ENCODE results near the gene ROMO1.
A peak's percentile ranks its signal among the peaks of the same experiment; 100 is the strongest.
"Not testable (repeated sequence)": the region's sequence is repeated elsewhere in the genome, so short reads cannot be mapped to it uniquely, and the experiment has no call there.

Gene ROMO1

GRCh38 chr20:35735826-35736470 lies 36.7 kb downstream of the ROMO1 start:
- Mint-ChIP-seq H3K27me3 (ENCODE audit: low read depth) (no peaks in the 10 kb centered on the region), H3K4me3 (peak overlapping the region; percentile 61), H3K36me3 (ENCODE audit: low read depth) (peaks cover 80% of the 10 kb centered on the region), H3K27ac (no peak overlapping the region), H3K4me1 (ENCODE audit: low read depth) (peaks cover 46% of the 10 kb centered on the region), H3K9me3 (no peaks in the 10 kb centered on the region)
- DNase-seq (ENCODE audit: low spot score), result no peak

GRCh38 chr20:35737865-35738333 lies 38.7 kb downstream of the ROMO1 start:
- H3K36me3 Mint-ChIP-seq (ENCODE audit: low read depth), result peaks cover 76% of the 10 kb centered on the region
- no peak for DNase-seq (ENCODE audit: low spot score)
- H3K4me3 Mint-ChIP-seq, result peak overlapping the region; percentile 69
- no peaks in the 10 kb centered on the region for H3K9me3 Mint-ChIP-seq
- H3K27me3 Mint-ChIP-seq (ENCODE audit: low read depth), result no peaks in the 10 kb centered on the region
- peaks cover 45% of the 10 kb centered on the region for H3K4me1 Mint-ChIP-seq (ENCODE audit: low read depth)
- peak overlapping the region; percentile 59 for H3K27ac Mint-ChIP-seq

GRCh38 chr20:35738410-35739179 lies 39.4 kb downstream of the ROMO1 start:
- Mint-ChIP-seq H3K4me3 (peak overlapping the region; percentile 69), H3K4me1 (ENCODE audit: low read depth) (peaks cover 50% of the 10 kb centered on the region), H3K36me3 (ENCODE audit: low read depth) (peaks cover 71% of the 10 kb centered on the region), H3K9me3 (no peaks in the 10 kb centered on the region), H3K27me3 (ENCODE audit: low read depth) (no peaks in the 10 kb centered on the region), H3K27ac (peak overlapping the region; percentile 59)
- no peak for DNase-seq (ENCODE audit: low spot score)

- H3K4me1 Mint-ChIP-seq (ENCODE audit: low read depth), result peaks cover 47% of the 10 kb centered on the region
- no peaks in the 10 kb centered on the region for H3K27me3 Mint-ChIP-seq (ENCODE audit: low read depth)
- peak overlapping the region; percentile 97 for H3K4me3 Mint-ChIP-seq
- H3K36me3 Mint-ChIP-seq (ENCODE audit: low read depth), result peaks cover 63% of the 10 kb centered on the region
- H3K9me3 Mint-ChIP-seq, result no peaks in the 10 kb centered on the region
- DNase-seq (ENCODE audit: low spot score), result no peak
- peak overlapping the region; percentile 100 for H3K27ac Mint-ChIP-seq
These were observed 40.3 kb downstream of the ROMO1 start for GRCh38 chr20:35739294-35740163.

GRCh38 chr20:35741892-35742740 lies 42.9 kb downstream of the ROMO1 start, which contains the start of gene RBM39:
Gene RBM39 (minus strand): TSS chr20:35742260. CDS start chr20:35740874, 1,386 bp downstream.
- H3K4me3 Mint-ChIP-seq, result peak within 1 kb of the TSS; percentile 97
- peak; percentile 99 for DNase-seq (ENCODE audit: low spot score)
- peaks cover 35% of the 10 kb centered on the region for H3K4me1 Mint-ChIP-seq (ENCODE audit: low read depth)
- H3K9me3 Mint-ChIP-seq, result no peaks in the 10 kb centered on the region
- no peaks in the 10 kb centered on the region for H3K27me3 Mint-ChIP-seq (ENCODE audit: low read depth)
- H3K27ac Mint-ChIP-seq, result peak within 1 kb of the TSS; percentile 100
- H3K36me3 Mint-ChIP-seq (ENCODE audit: low read depth), result peaks cover 48% of the 10 kb centered on the region

- H3K36me3 Mint-ChIP-seq (ENCODE audit: low read depth), result peaks cover 42% of the 10 kb centered on the region
- peak overlapping the region; percentile 97 for H3K4me3 Mint-ChIP-seq
- H3K9me3 Mint-ChIP-seq, result no peaks in the 10 kb centered on the region
- no peaks in the 10 kb centered on the region for H3K27me3 Mint-ChIP-seq (ENCODE audit: low read depth)
- no peak for DNase-seq (ENCODE audit: low spot score)
- peak overlapping the region; percentile 100 for H3K27ac Mint-ChIP-seq
- H3K4me1 Mint-ChIP-seq (ENCODE audit: low read depth), result peaks cover 35% of the 10 kb centered on the region
These were observed 43.7 kb downstream of the ROMO1 start for GRCh38 chr20:35742741-35743523.

- H3K4me3 Mint-ChIP-seq, result peak overlapping the region; percentile 97
- H3K27me3 Mint-ChIP-seq (ENCODE audit: low read depth), result no peaks in the 10 kb centered on the region
- peaks cover 26% of the 10 kb centered on the region for H3K4me1 Mint-ChIP-seq (ENCODE audit: low read depth)
- peak overlapping the region; percentile 100 for H3K27ac Mint-ChIP-seq
- H3K9me3 Mint-ChIP-seq, result no peaks in the 10 kb centered on the region
- peaks cover 32% of the 10 kb centered on the region for H3K36me3 Mint-ChIP-seq (ENCODE audit: low read depth)
- DNase-seq (ENCODE audit: low spot score), result peak; percentile 13
These were observed 44.7 kb downstream of the ROMO1 start for GRCh38 chr20:35743693-35744491.

- H3K4me3 Mint-ChIP-seq, result peak overlapping the region; percentile 97
- H3K9me3 Mint-ChIP-seq; H3K27me3 Mint-ChIP-seq (ENCODE audit: low read depth); DNase-seq (ENCODE audit: low spot score): not testable (repeated sequence)
- H3K27ac Mint-ChIP-seq, result peak overlapping the region; percentile 100
- peaks cover 28% of the 10 kb centered on the region for H3K36me3 Mint-ChIP-seq (ENCODE audit: low read depth)
- H3K4me1 Mint-ChIP-seq (ENCODE audit: low read depth), result peaks cover 23% of the 10 kb centered on the region
These were observed 45.3 kb downstream of the ROMO1 start for GRCh38 chr20:35744492-35744841.
